Skeletal muscle cell (primary cell): ENCODE data around the gene HNRNPA2B1.
"Not testable (repeated sequence)": the region's sequence is repeated elsewhere in the genome, so short reads cannot be mapped to it uniquely, and the experiment has no call there.

Experiments used
- DNase-seq: peaks from one replicate; pipeline ENCODE4 v3.0.0-alpha.2; 2010; ENCODE audit warnings: low read depth
- H3K4me3 ChIP-seq: 2 replicates; pipeline ENCODE4 v1.5.1; 2011; ENCODE audit warnings: low read depth, mild to moderate bottlenecking, control low read depth, low read length, moderate library complexity

The HNRNPA2B1 gene

GRCh38 chr7:26199301-26200037 lies 1.1 kb downstream of the HNRNPA2B1 start:
- peak overlapping the region; percentile 88 for H3K4me3 ChIP-seq
- no peak for DNase-seq

DNA sequence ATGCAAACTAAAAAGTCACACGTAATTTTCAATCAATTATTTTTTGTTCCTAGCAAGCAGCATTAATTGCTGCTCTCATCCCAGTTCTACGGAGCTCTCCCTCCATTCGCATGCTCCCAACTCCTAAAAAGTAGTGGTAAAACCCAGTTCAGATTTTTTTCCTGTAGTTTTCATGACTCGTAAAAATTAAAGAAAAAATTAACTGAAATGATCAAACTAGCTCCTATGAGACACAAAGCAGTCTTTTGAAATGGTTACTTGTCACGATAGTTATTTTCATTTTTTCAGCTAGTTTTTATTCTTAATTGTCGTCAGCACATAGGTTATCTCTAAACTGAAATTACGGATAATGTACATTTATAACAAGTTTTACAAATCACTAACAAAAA lies 1.8 kb downstream of the HNRNPA2B1 start:
- peak overlapping the region; percentile 88 for H3K4me3 ChIP-seq
- DNase-seq = no peak

DNA sequence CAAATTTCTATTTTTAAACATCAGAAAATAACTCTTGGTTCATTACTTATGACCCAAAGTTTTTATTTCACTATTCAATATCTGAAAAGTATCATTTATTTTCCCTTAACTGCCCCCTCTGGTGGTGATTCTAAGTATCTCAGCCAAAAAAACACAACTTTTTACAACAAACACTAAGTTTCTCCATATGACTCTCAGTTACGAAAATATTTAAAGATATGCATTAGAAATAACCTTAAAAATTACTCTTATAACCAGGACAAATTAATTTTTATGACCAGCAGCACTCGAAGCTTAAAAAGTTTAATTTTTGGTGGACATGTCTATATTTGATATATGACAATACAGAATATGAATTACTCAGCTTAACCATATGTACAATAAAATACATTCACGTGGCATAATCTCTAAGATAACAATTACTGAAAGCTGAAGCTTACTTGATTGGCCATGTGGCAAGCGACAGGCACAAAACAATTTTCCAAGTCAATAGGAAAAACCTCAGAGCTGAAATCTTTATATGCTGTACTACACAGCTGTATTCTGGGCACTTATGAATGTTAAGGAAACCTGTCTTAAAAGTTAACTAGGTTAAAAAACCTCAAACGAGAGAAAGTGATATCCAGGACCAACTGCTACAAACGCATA lies 2.3 kb downstream of the HNRNPA2B1 start:
- H3K4me3 ChIP-seq = peak overlapping the region; percentile 88
- DNase-seq = no peak

GRCh38 chr7:26197153-26198115 lies 3.1 kb downstream of the HNRNPA2B1 start:
- H3K4me3 ChIP-seq = peak overlapping the region; percentile 88
- DNase-seq = no peak

DNA sequence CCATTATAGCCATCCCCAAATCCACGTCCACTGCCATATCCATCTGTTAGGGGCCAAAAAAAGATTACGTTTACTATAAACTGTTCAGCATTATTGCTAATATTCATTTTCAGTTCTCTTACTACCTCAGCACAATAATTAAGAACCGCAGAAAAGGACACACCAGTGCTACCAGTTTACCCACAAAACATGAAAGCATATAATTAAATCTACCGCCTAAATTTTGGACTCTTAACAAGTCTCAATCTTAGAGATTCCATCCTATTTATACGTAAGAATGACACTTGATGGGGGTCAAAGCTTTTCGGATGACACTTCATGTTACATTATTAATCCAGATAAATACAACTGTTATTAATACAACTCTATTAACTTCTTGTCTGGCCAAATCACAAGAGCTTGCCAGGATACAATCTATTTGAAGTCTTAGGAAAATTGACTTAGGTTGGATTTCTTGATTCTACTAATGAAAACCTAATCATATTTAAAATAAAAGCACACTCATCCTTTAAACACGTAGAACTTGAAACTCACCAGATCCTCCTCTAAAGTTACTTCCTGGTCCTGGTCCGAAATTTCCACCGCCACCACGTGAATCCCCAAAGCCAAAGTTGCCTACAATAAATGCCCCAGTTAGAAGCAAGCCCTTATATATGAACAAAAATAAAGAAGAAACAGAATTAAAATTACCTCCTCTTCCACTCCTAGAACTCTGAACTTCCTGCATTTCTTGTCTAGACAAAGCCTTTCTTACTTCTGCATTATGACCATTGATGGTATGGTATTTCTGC lies 4.5 kb downstream of the HNRNPA2B1 start:
- no peak overlapping the region for H3K4me3 ChIP-seq
- no peak for DNase-seq

- H3K4me3 ChIP-seq = no peak overlapping the region
These were observed 5.4 kb downstream of the HNRNPA2B1 start for GRCh38 chr7:26195182-26195581.

DNA sequence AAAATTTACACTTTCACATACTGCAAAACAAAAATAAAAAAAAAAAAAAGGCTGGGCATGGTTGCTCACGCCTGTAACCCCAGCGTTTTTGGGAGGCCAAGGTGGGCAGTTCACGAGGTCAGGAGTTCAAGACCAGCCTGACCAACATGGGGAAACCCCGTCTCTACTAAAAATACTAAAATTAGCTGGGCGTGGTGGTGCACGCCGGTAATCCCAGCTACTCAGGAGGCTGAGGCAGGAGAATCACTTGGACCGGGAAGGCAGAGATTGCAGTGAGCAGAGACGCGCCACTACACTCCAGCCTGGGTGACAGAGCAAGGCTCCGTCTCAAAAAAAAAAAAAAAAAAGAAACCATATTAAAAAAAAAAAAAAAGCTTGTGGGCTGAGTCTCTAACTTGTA lies 5.8 kb downstream of the HNRNPA2B1 start:
- H3K4me3 ChIP-seq, DNase-seq: not testable (repeated sequence)

More at GRCh38 chr7:26195182-26195581, 5.4 kb downstream of the HNRNPA2B1 start:
- no peak for DNase-seq

GRCh38 chr7:26193432-26194207 lies 6.9 kb downstream of the HNRNPA2B1 start:
- H3K4me3 ChIP-seq = no peak overlapping the region
- no peak for DNase-seq

DNA sequence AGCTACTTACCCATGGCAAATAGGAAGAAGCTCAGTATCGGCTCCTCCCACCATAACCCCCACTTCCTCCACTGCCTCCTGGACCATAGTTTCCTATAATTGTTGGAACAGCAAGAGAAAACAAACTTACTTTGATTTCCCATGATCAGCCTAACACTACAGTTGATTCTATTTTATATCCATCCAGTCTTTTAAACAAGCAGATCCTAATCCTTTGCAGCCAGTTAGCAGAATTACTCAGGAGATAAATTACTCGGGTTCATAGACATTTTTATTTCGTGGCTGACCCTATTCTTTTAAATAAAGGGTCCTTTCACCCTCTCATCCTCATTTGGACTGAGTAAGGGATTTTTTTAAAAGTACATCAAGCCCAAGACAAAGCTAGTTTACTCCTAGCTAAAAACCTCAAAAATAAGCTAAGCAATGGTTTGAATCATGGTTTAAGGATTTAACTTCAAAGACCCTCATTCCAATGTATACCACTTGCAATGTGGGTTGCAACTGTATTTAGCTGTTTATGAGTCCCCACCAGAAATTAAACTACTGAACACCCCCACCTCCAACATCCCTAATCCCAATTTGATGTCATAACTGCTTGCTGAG lies 8.0 kb downstream of the HNRNPA2B1 start:
- H3K4me3 ChIP-seq = no peak overlapping the region
- no peak for DNase-seq

GRCh38 chr7:26191974-26192479 lies 8.5 kb downstream of the HNRNPA2B1 start:
- DNase-seq = no peak
- no peak overlapping the region for H3K4me3 ChIP-seq

GRCh38 chr7:26191233-26191973 lies 9.1 kb downstream of the HNRNPA2B1 start:
- DNase-seq = no peak

GRCh38 chr7:26190417-26190869 lies 10.1 kb downstream of the HNRNPA2B1 start:
- no peak for DNase-seq
- H3K4me3 ChIP-seq = no peak overlapping the region

More at GRCh38 chr7:26191233-26191973, 9.1 kb downstream of the HNRNPA2B1 start:
- H3K4me3 ChIP-seq = no peak overlapping the region

DNA sequence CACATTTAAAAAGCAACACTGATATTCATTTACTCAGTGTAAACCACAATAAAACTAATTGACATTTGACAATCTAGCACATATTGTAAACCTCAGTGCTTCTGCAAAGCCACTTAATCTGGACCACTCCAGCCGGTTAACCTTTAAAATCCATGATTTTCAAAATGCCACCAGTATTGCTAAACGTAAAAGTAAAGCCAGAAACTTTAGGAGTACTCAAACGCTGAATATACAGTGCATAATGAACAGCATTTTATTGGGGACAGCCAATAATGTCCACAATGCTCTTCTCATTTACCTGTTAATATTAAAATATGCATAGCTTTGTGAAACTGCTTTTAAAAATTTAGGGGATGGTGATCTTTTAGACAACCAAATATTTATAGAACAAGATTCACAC lies 10.8 kb downstream of the HNRNPA2B1 start:
- DNase-seq = no peak
- H3K4me3 ChIP-seq = no peak overlapping the region

- no peak overlapping the region for H3K4me3 ChIP-seq
- DNase-seq = no peak
These were observed 11.5 kb downstream of the HNRNPA2B1 start for GRCh38 chr7:26188957-26189541.

- DNase-seq = no peak
- H3K4me3 ChIP-seq = no peak overlapping the region
These were observed 12.2 kb downstream of the HNRNPA2B1 start for GRCh38 chr7:26188206-26188956.
